Measurements from ENCODE around the gene ERC1.
"Not testable (repeated sequence)": the region's sequence is repeated elsewhere in the genome, so short reads cannot be mapped to it uniquely, and the experiment has no call there.

DNA sequence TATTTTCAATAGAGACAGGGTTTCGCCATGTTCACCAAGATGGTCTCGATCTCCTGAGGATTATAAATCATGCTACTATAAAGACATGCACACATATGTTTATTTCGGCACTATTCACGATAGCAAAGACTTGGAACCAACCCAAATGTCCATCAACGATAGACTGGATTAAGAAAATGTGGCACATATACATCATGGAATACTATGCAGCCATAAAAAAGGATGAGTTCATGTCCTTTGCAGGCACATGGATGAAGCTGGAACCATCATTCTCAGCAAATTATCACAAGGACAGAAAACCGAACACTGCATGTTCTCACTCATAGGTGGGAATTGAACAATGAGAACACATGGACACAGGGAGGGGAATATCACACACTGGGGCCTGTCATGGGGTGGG is 350.2 kb downstream of the ERC1 start:
- TF ChIP-seq, protein P1, sequence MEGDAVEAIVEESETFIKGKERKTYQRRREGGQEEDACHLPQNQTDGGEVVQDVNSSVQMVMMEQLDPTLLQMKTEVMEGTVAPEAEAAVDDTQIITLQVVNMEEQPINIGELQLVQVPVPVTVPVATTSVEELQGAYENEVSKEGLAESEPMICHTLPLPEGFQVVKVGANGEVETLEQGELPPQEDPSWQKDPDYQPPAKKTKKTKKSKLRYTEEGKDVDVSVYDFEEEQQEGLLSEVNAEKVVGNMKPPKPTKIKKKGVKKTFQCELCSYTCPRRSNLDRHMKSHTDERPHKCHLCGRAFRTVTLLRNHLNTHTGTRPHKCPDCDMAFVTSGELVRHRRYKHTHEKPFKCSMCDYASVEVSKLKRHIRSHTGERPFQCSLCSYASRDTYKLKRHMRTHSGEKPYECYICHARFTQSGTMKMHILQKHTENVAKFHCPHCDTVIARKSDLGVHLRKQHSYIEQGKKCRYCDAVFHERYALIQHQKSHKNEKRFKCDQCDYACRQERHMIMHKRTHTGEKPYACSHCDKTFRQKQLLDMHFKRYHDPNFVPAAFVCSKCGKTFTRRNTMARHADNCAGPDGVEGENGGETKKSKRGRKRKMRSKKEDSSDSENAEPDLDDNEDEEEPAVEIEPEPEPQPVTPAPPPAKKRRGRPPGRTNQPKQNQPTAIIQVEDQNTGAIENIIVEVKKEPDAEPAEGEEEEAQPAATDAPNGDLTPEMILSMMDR (IDR thresholded peaks at IDR 0.05) = not testable (repeated sequence)
- TF ChIP-seq POLR2A, POLR2AphosphoS5, EP300 (IDR thresholded peaks at IDR 0.05): not testable (repeated sequence)
